WTC11 (cell line): ENCODE results near the gene KIAA0232. TPM values are rescaled to one million over a fixed set of nuclear protein-coding genes. Genes with fewer than 3 reads are reported as not detected.

Experiments used
- ATAC-seq: fragments of 200-7000 bp; cut with Tn5 transposase; 2 replicates; pipeline ENCODE4 v1.10.0; 2021; ENCODE audit warnings: mild to moderate bottlenecking, moderate library complexity
- CTCF ChIA-PET: fragments of 300-600 bp; sonication (Branson Sonifier 250); formaldehyde crosslinking; loops from one replicate; lab custom pipeline; 2021; ENCODE audit warnings: antibody characterized with exemption; lab: Charles Lee
- POLR2A ChIA-PET: fragments of 350-600 bp; sonication (Branson Sonifier 250); formaldehyde crosslinking; loops from one replicate; lab custom pipeline; 2021; ENCODE audit warnings: antibody characterized with exemption; lab: Charles Lee
- DNase-seq: peaks from one replicate; pipeline ENCODE4 v3.0.0; 2021; ENCODE audit warnings: low spot score
- H3K27ac Mint-ChIP-seq: 2 replicates; pipeline ENCODE4 v1.8.0; 2021; ENCODE audit warnings: mixed read lengths
- H3K27me3 Mint-ChIP-seq: 2 replicates; pipeline ENCODE4 v1.8.0; 2021; ENCODE audit warnings: low read depth, mild to moderate bottlenecking, moderate library complexity, mixed read lengths
- H3K36me3 Mint-ChIP-seq: 2 replicates; pipeline ENCODE4 v1.8.0; 2021; ENCODE audit warnings: mixed read lengths
- H3K4me1 Mint-ChIP-seq: 2 replicates; pipeline ENCODE4 v1.8.0; 2022; ENCODE audit warnings: mixed read lengths
- H3K4me3 Mint-ChIP-seq: 2 replicates; pipeline ENCODE4 v1.8.0; 2021; ENCODE audit warnings: mild to moderate bottlenecking, moderate library complexity, mixed read lengths
- H3K9me3 Mint-ChIP-seq: 2 replicates; pipeline ENCODE4 v1.8.0; 2021; ENCODE audit warnings: mixed read lengths
- ATF2 ChIP-seq: sonication (generic); formaldehyde crosslinking; IDR thresholded peaks from 2 replicates; pipeline ENCODE4 v1.8.1; 2022; ENCODE audit warnings: low read depth, missing genetic modification reagents, borderline replicate concordance
- ATF3 ChIP-seq: sonication (generic); formaldehyde crosslinking; conservative IDR thresholded peaks from 2 replicates; pipeline ENCODE4 v1.8.1; 2022; ENCODE audit warnings: mild to moderate bottlenecking, missing genetic modification reagents
- EMX1 ChIP-seq: fragments of 250-450 bp; sonication (Bioruptor Pico); IDR thresholded peaks from 2 replicates; pipeline ENCODE4 v1.8.0; 2021; ENCODE audit warnings: mild to moderate bottlenecking
- FOXP1 ChIP-seq: sonication (generic); formaldehyde crosslinking; IDR thresholded peaks from 2 replicates; pipeline ENCODE4 v1.8.0; 2022; ENCODE audit warnings: missing genetic modification reagents, mild to moderate bottlenecking, moderate library complexity, borderline replicate concordance
- GABPB1 ChIP-seq: sonication (generic); formaldehyde crosslinking; IDR thresholded peaks from 2 replicates; pipeline ENCODE4 v1.8.1; 2023; ENCODE audit warnings: mild to moderate bottlenecking, missing genetic modification reagents
- IRF1 ChIP-seq: sonication (generic); formaldehyde crosslinking; IDR thresholded peaks from 2 replicates; pipeline ENCODE4 v1.8.0; 2023; ENCODE audit warnings: missing genetic modification reagents
- KAT7 ChIP-seq: sonication (generic); formaldehyde crosslinking; IDR thresholded peaks from 2 replicates; pipeline ENCODE4 v1.8.1; 2023; ENCODE audit warnings: missing genetic modification reagents, mild to moderate bottlenecking, borderline replicate concordance
- MXD4 ChIP-seq: fragments of 250-450 bp; sonication (Bioruptor Pico); IDR thresholded peaks from 2 replicates; pipeline ENCODE4 v1.8.0; 2021; ENCODE audit warnings: mild to moderate bottlenecking, moderate library complexity, borderline replicate concordance
- NFYB ChIP-seq: sonication (generic); formaldehyde crosslinking; conservative IDR thresholded peaks from 2 replicates; pipeline ENCODE4 v1.8.0; 2022; ENCODE audit warnings: low read depth, missing genetic modification reagents
- NR1H2 ChIP-seq: sonication (generic); formaldehyde crosslinking; IDR thresholded peaks from 2 replicates; pipeline ENCODE4 v1.9.0; 2021; ENCODE audit warnings: mild to moderate bottlenecking, moderate library complexity, missing genetic modification reagents
- RELA ChIP-seq: sonication (generic); formaldehyde crosslinking; IDR thresholded peaks from 2 replicates; pipeline ENCODE4 v1.8.1; 2022; ENCODE audit warnings: missing genetic modification reagents, mild to moderate bottlenecking, borderline replicate concordance
- SOX15 ChIP-seq: fragments of 250-450 bp; sonication (Bioruptor Pico); IDR thresholded peaks from 2 replicates; pipeline ENCODE4 v1.9.0; 2021; ENCODE audit warnings: mild to moderate bottlenecking
- ZBTB43 ChIP-seq: sonication (generic); formaldehyde crosslinking; IDR thresholded peaks from 2 replicates; pipeline ENCODE4 v1.8.1; 2023; ENCODE audit warnings: mild to moderate bottlenecking, missing genetic modification reagents
- ZNF121 ChIP-seq: sonication (generic); formaldehyde crosslinking; IDR thresholded peaks from 2 replicates; pipeline ENCODE4 v1.8.0; 2023; ENCODE audit warnings: missing genetic modification reagents
- ZNF232 ChIP-seq: sonication (generic); formaldehyde crosslinking; IDR thresholded peaks from 2 replicates; pipeline ENCODE4 v1.8.0; 2022; ENCODE audit warnings: mild to moderate bottlenecking, missing genetic modification reagents
- ZNF281 ChIP-seq: sonication (generic); formaldehyde crosslinking; IDR thresholded peaks from 2 replicates; pipeline ENCODE4 v1.8.0; 2023; ENCODE audit warnings: mild to moderate bottlenecking, missing genetic modification reagents
- total RNA-seq: library from RNA; stranded (reverse); gene quantifications from 3 replicates; pipeline ENCODE4 v1.2.3, GENCODE V29; 2021

The KIAA0232 gene
- total RNA-seq, 1 experiment from 2014 or later: 23.2 TPM

GRCh38 chr4:6857009-6857882, 74.7 kb downstream of the KIAA0232 start:
- CTCF ChIA-PET: interaction anchor here (0.5 to 1.0 kb wide), 2 partner anchors 17 to 77 kb away, joined by 3 to 5 read pairs; no protein-coding TSS in a partner anchor
- Mint-ChIP-seq H3K27ac (no peak overlapping the region), H3K27me3 (no peaks in the 10 kb centered on the region), H3K9me3 (peaks cover 10% of the 10 kb centered on the region), H3K36me3 (peaks cover 29% of the 10 kb centered on the region)
- ATAC-seq: no peak
- TF ChIP-seq NFYB: no peak
- TF ChIP-seq EMX1 (CRISPR knock-in tag): no peak
- no peak for TF ChIP-seq GABPB1 (CRISPR knock-in tag)
- no peak for TF ChIP-seq ZNF121
- TF ChIP-seq NR1H2 (CRISPR knock-in tag): no peak
- TF ChIP-seq, all 79 proteins: peak for 0
- POLR2A ChIA-PET: no interaction called here
- no peak overlapping the region for H3K4me3 Mint-ChIP-seq
- DNase-seq: no peak
- peaks cover 12% of the 10 kb centered on the region for H3K4me1 Mint-ChIP-seq

GRCh38 chr4:6858997-6859396, 76.5 kb downstream of the KIAA0232 start:
- H3K9me3 Mint-ChIP-seq: no peaks in the 10 kb centered on the region
- no peaks in the 10 kb centered on the region for H3K27me3 Mint-ChIP-seq
- ChIA-PET CTCF (interaction anchor here (0.9 kb wide), 1 partner anchor 139 kb away, joined by 4 read pairs; no protein-coding TSS in a partner anchor), POLR2A (interaction anchor here (0.6 kb wide), 2 partner anchors 96 to 142 kb away, joined by 3 read pairs; no protein-coding TSS in a partner anchor)
- H3K27ac Mint-ChIP-seq: no peak overlapping the region
- DNase-seq (no peak), ATAC-seq (no peak)
- peaks cover 34% of the 10 kb centered on the region for H3K36me3 Mint-ChIP-seq
- TF ChIP-seq SOX15 (CRISPR knock-in tag): no peak
- no peak for TF ChIP-seq EMX1 (CRISPR knock-in tag)
- no peak for TF ChIP-seq ZNF281 (CRISPR knock-in tag)
- TF ChIP-seq FOXP1: no peak
- no peak for TF ChIP-seq ZNF232 (CRISPR knock-in tag)
- TF ChIP-seq MXD4 (CRISPR knock-in tag): no peak
- TF ChIP-seq IRF1 (CRISPR knock-in tag): no peak
- no peak for TF ChIP-seq ATF3 (CRISPR knock-in tag)
- no peak for TF ChIP-seq ATF2 (CRISPR knock-in tag)
- no peak for TF ChIP-seq RELA
- TF ChIP-seq ZBTB43 (CRISPR knock-in tag): no peak
- TF ChIP-seq KAT7 (CRISPR knock-in tag): no peak
- no peak overlapping the region for H3K4me3 Mint-ChIP-seq
- H3K4me1 Mint-ChIP-seq: peaks cover 5% of the 10 kb centered on the region
